ENCODE measurements around the gene RILPL1. TPM values are rescaled to one million over a fixed set of nuclear protein-coding genes. Genes with fewer than 3 reads are reported as not detected.

RILPL1 gene
- total and polyA plus RNA-seq, 2 of the 4 experiments (the other 2 are of a cell fraction) = 11.1 to 19.8 TPM

GRCh38 chr12:123449249-123449733 is 84.2 kb downstream of the RILPL1 start:
- no peak overlapping the region for H3K4me3 ChIP-seq (ENCODE audit: insufficient read depth, low read depth, low read length)
- H3K18ac ChIP-seq (ENCODE audit: low read depth, low read length) = no peak overlapping the region
- H2AK5ac ChIP-seq (ENCODE audit: low read depth, low read length) = no peak overlapping the region
- ChIA-PET CTCF (interaction anchor here (0.6 kb wide), 1 partner anchor 8 kb away, joined by 3 read pairs; the partner anchor contains the start of gene SNRNP35), POLR2A (ENCODE audit: unreplicated experiment) (no interaction called here)
- no peak overlapping the region for H2AK9ac ChIP-seq (replicated peaks; ENCODE audit: low read depth, low read length, poor library complexity)
- dilution Hi-C loops (cut with HindIII; ENCODE audit: low sequenced_read_pairs, unreplicated experiment) (no loop called here), intact Hi-C loops (cut with micrococcal nuclease) (no loop called here), in situ Hi-C loops (cut with MboI; ENCODE audit: low sequenced_read_pairs) (no loop called here)
- TF ChIP-seq CEBPB (IDR thresholded peaks at IDR 0.05; ENCODE audit: low read depth, low read length) (no peak), MXI1 (IDR thresholded peaks at IDR 0.05; ENCODE audit: borderline replicate concordance, low read depth, low read length) (no peak), MAFK (IDR thresholded peaks at IDR 0.05; ENCODE audit: low read depth, low read length) (no peak)
- TF ChIP-seq, protein P1, sequence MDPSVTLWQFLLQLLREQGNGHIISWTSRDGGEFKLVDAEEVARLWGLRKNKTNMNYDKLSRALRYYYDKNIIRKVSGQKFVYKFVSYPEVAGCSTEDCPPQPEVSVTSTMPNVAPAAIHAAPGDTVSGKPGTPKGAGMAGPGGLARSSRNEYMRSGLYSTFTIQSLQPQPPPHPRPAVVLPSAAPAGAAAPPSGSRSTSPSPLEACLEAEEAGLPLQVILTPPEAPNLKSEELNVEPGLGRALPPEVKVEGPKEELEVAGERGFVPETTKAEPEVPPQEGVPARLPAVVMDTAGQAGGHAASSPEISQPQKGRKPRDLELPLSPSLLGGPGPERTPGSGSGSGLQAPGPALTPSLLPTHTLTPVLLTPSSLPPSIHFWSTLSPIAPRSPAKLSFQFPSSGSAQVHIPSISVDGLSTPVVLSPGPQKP (IDR thresholded peaks at IDR 0.05; ENCODE audit: borderline replicate concordance, low read depth, low read length) = no peak
- H2BK120ac ChIP-seq (ENCODE audit: low read depth, low read length) = no peak overlapping the region
- H3K36me3 ChIP-seq (ENCODE audit: control insufficient read depth, insufficient read depth, low read length) = no peaks in the 10 kb centered on the region
- no peak overlapping the region for H4K5ac ChIP-seq (ENCODE audit: low read depth, low read length)
- H2BK20ac ChIP-seq (ENCODE audit: low read depth, low read length) = no peak overlapping the region
- no peak overlapping the region for H3K56ac ChIP-seq (ENCODE audit: extremely low read depth, insufficient read depth, low read length)
- no peaks in the 10 kb centered on the region for H4K20me1 ChIP-seq (ENCODE audit: insufficient read depth, low read length)
- peak; percentile 24 for ATAC-seq (ENCODE audit: low read depth)
- no peaks in the 10 kb centered on the region for H3K27me3 ChIP-seq (ENCODE audit: control insufficient read depth, insufficient read depth, low read length)
- H2BK15ac ChIP-seq (ENCODE audit: low read depth, low read length) = no peak overlapping the region
- no peak overlapping the region for H3K23ac ChIP-seq (ENCODE audit: low read depth, low read length)
- H3K4me1 ChIP-seq (ENCODE audit: control insufficient read depth, insufficient read depth, low read length) = peaks cover 7% of the 10 kb centered on the region; the same call in 1 of the 2 replicates
- no peak overlapping the region for H3K14ac ChIP-seq (replicated peaks; ENCODE audit: low read depth, low read length)
- H3K9ac ChIP-seq (ENCODE audit: low read depth, low read length) = no peak overlapping the region
- H2AFZ ChIP-seq (replicated peaks; ENCODE audit: low read length, poor library complexity) = peak overlapping the region; percentile 43
- no peak overlapping the region for H4K8ac ChIP-seq (ENCODE audit: low read depth in 2 of 2, low read length in 2 of 2)
- no peak overlapping the region for H2BK5ac ChIP-seq (ENCODE audit: low read depth, low read length, poor library complexity, severe bottlenecking)
- no peaks in the 10 kb centered on the region for H3K9me3 ChIP-seq (ENCODE audit: control insufficient read depth, insufficient read depth, low read length)
- no peak for DNase-seq
- no CpG with 5 or more reads among the region's 2 CpGs for WGBS, 2 experiments (ENCODE audit: extremely low coverage in 2 of 2, insufficient read length in 1 of 2)
- no peak overlapping the region for H3K4ac ChIP-seq (ENCODE audit: low read depth, low read length)
- H3K9me1 ChIP-seq (ENCODE audit: insufficient read depth, low read length) = peaks cover 4% of the 10 kb centered on the region; the same call in 1 of the 2 replicates
- no TSS peak for BruUV-seq (replicated peaks)
- H3K4me2 ChIP-seq (ENCODE audit: low read depth, low read length) = no peak overlapping the region
- H4K91ac ChIP-seq (ENCODE audit: insufficient read depth, low read depth, low read length) = no peak overlapping the region
- no peak overlapping the region for H3K27ac ChIP-seq (ENCODE audit: insufficient read depth, low read length)
- H3K79me1 ChIP-seq (ENCODE audit: low read depth in 1 of 2, low read length in 2 of 2) = no peaks in the 10 kb centered on the region
